Measurements from ENCODE around the gene RASSF6.
"Not testable (repeated sequence)": the region's sequence is repeated elsewhere in the genome, so short reads cannot be mapped to it uniquely, and the experiment has no call there.

RASSF6 gene

DNA sequence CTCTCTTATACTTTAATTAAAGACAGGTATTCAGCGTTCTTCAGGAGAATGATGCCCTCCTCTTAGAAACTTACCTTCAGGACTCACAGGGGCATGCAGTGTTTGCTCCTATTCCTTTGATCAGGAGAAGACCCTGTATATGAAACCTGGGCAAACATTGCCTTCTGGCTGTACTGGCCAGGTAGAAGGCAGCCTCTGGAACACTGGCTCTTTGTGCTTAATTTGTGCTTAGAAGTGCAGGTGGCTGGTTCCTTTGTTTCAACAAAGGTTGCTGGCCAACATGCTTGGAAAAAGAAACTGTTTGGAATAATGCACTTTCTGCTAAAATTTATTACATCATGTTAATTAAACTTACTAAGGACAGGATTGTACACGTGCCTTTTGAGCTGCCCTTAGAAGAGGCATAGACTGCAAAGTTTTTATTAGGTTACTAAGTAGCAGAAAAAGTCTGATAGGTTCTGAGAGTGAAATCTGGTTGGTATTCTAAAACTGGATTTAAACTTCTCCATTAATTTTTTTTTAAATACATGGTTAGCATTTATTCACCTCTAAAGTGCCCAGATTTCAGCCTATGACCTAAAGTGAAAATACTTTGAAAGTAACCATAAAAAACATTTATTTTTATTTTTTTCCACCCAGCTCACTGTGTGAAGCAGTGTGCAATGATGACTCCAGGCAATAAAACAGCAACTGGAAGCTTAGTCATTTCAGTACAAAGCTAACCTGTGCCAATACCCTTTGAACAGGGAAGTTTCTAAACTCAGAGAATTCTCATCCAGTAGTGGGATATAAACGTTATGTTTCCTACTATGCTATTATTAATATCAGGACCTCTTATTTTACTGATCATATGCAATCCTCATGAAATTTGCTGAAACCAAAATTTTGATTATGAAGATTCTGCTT is 11.3 kb downstream of the RASSF6 start:
- DNase-seq = no peak

- no peak for DNase-seq
Measured at GRCh38 chr4:73607375-73608033, 12.7 kb downstream of the RASSF6 start.

DNA sequence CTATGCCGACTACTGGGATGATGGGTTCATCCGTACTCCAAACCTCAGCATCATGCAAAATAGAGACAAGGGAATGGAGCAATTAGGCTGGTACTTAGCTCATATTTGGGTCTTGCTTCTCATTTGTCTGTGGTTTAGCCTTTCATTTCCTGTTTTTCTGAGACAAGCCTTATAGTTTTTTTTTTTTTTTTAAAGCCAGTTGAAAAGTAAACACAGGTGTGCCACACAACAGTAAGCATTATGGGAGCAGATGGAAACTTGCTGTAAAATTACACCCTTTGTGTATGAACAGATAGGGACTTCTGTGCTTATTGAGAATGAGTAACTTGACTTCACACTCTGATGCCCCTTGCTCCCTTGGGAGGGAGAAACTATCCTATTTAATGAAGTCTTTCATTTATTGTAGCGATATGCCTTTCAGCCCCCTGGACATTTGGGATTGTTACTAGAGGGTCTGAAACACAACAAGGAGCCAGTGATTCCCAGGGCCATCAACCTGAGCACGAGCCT is 13.7 kb downstream of the RASSF6 start:
- DNase-seq = no peak

GRCh38 chr4:73603854-73604584 is 16.2 kb downstream of the RASSF6 start:
- no peak for DNase-seq

DNA sequence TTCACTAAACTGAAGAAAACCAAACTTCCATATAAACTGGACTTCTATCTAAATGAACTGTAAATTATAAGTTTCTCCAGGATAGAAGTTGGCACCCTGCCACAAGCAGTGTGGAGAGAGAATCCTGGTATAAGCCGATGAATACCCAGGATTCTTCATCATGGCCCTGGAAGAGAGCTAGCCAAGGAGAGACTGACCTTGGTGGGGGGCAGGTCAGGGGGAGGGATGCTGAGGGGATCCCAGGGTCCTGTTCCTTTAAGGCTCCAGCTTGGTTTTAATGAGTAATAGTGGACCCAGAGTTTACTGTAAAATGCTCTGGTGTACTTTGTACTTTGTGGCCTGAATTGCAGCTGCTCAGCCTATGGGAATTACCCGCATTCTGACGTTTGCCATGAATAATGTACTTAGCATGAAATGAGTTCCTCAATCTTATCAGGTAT is 16.9 kb downstream of the RASSF6 start:
- DNase-seq = no peak

DNA sequence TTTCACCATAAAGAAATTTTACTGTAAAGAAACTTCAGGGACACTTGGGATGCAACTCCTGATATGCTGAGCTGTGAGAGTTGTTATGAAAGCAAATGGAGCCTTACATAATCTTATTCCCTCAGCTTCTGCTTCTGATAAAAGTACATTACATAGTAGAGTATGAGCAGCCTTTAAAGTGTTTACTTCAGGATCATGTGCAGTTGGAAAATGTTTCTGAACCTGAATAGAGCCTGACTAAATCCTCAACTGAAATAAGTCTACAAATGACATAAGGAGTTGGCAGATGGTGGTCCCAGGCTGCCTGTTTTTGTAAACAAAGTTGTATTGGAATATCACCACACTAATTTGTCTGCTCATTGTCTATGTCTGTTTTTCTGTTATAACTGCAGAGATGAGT is 19.3 kb downstream of the RASSF6 start:
- DNase-seq = no peak

DNA sequence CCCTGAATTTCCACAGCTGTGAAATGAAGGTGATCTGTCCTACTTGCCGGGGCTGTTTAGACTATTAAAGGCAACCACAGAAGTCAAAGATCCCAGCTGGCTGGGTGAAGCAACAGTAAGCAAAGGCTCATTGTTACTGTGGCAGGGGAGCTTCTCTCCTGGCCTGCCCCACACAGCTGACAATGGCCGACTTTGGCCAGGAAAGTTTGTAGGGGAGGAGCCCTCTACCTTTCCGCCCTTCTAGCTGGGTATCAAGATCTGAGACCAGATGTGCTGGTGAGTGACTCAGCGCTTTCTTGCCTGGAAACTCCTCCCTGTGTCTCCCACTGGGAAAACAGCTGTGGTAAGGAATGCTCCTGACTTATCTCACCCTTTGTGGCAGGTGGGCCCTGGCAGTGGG is 21.1 kb downstream of the RASSF6 start:
- no peak for DNase-seq

GRCh38 chr4:73597594-73597993 is 22.6 kb downstream of the RASSF6 start:
- no peak for DNase-seq

DNA sequence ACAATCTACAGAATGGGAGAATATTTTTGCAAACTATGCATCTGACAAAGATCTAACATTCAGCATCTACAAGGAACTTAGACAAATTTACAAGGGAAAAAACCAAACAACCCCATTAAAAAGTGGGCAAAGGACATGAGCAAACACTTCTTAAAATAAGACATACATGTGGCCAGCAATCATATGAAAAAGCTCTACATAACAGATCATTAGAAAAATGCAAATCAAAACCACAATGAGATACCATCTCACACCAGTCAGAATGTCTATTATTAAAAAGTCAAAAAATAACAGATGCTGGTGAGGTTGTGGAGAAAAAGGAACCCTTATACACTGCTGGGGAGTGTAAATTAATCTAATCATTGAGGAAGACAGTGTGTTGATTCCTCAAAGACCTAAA is 23.1 kb downstream of the RASSF6 start:
- not testable (repeated sequence) for DNase-seq

GRCh38 chr4:73596001-73596400 is 24.2 kb downstream of the RASSF6 start:
- DNase-seq = no peak

- no peak for DNase-seq
Measured at GRCh38 chr4:73593631-73594241, 26.5 kb downstream of the RASSF6 start.

GRCh38 chr4:73589887-73590801 is 30.1 kb downstream of the RASSF6 start:
- DNase-seq = no peak

DNA sequence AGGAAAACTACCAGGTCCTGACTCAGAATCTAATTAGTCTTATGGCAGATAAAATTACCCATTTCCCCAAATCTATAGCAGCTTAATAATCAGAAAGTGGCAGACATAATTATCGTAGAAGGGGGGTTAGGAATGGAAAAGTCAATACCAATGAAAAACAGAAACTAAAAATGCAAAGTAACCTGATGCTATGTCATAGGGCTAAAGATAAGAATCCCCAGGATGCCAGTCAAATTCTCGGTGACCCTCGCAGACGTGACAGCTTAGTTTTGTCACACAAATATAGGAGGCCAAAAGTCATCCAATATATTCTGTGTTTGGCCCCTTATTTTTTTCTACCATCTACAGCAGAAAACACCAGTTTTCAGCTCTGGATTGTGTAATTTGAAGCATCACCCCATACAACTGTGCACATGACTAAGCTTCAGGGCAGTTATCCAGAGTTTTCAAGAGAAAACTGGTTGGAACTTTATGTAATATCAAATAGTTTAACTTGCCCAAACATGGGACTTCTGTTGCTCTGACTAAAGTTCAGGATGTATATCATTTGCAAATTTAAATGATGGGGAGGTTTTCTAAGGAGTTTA is 30.9 kb downstream of the RASSF6 start:
- DNase-seq = no peak

- DNase-seq = no peak
Measured at GRCh38 chr4:73588613-73589012, 31.6 kb downstream of the RASSF6 start.

GRCh38 chr4:73586666-73587065 is 33.6 kb downstream of the RASSF6 start:
- no peak for DNase-seq

- no peak for DNase-seq
Measured at GRCh38 chr4:73586040-73586439, 34.2 kb downstream of the RASSF6 start.

GRCh38 chr4:73585345-73585744 is 34.9 kb downstream of the RASSF6 start:
- DNase-seq = no peak

DNA sequence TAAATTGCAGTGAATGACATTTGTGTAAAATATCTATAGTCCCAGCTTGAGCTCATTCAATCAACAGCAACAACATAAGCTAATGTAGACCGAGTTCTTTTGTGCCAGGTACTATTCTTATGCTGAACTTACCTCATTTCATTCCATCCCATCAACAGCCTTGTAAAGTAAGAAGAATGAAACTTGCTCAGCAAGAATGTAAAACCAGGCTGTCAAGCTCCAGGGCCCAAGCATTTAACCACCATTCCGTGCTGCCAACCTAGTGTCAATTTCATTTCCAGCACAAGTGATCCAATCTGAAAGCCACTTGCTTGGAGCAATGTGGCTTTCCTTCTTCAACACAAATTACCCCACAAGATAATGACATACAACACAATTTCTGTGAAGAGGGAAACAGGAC is 36.6 kb downstream of the RASSF6 start:
- DNase-seq = no peak

GRCh38 chr4:73577371-73577770 is 42.9 kb downstream of the RASSF6 start:
- no peak for DNase-seq

DNA sequence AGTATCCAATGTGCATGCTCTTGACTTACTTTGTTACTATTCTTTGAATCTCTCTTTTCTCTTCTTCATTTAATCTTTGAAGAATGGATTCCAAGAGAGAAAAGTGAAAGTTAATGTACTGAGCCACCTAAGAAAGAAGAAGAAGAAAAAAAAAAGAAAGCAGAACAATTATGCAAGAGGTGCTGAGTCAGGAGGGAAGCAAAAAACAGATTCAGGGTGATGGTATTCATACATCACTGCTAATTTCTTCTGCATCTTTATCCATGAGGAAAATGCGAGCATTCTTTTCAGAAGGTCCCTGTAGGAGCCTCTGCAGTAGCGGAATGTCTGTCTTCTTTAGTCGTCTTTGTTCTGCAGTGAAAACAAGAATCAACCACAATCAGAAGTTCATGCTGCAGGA is 43.9 kb downstream of the RASSF6 start:
- no peak for DNase-seq

DNA sequence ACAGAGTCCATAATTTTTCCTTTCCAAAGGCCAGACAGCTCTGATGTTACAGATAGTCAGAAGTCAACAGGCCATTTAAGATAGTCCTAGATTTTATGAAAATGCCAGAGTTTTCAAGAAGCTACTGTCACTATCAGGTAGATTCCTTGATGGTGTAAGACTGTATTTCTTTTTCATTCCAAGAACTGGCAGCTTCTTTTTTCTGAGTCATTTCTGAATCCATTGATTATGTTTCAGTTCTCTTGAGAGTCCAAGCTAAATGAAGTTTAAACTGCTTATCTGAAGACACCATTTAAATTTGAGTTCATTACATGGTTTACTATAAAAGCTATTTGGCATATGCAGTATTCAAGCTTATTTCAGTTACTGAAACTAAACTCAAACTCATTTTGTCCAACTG is 44.6 kb downstream of the RASSF6 start:
- no peak for DNase-seq

Measured in stimulated activated CD4-positive, alpha-beta T cell treated with anti-CD3 and anti-CD28 coated beads, Interleukin-4, amount 100 ng/mL, for 4 hours (primary cell).